SW 1271 (cell line): ENCODE data around the gene CITED2.

Experiments used
- DNase-seq, 2 experiments: peaks; one replicate each; lab custom pipeline; 2025; lab: John Stamatoyannopoulos, UW

CITED2 gene

GRCh38 chr6:139330306-139330705, 44.1 kb downstream of the CITED2 start:
- no peak for DNase-seq

- DNase-seq = no peak
Observed at GRCh38 chr6:139329224-139329623, 45.2 kb downstream of the CITED2 start.

- DNase-seq = no peak
Observed at GRCh38 chr6:139327038-139327437, 47.4 kb downstream of the CITED2 start.

GRCh38 chr6:139325686-139326085, 48.8 kb downstream of the CITED2 start:
- no peak for DNase-seq

GRCh38 chr6:139325125-139325524, 49.3 kb downstream of the CITED2 start:
- no peak for DNase-seq

GRCh38 chr6:139324301-139324555, 50.2 kb downstream of the CITED2 start:
- no peak for DNase-seq

- no peak for DNase-seq
Observed at GRCh38 chr6:139323511-139324300, 50.7 kb downstream of the CITED2 start.
